ENCODE measurements around the gene KCNQ1.
A peak's percentile ranks its signal among the peaks of the same experiment; 100 is the strongest.

The KCNQ1 gene

DNA sequence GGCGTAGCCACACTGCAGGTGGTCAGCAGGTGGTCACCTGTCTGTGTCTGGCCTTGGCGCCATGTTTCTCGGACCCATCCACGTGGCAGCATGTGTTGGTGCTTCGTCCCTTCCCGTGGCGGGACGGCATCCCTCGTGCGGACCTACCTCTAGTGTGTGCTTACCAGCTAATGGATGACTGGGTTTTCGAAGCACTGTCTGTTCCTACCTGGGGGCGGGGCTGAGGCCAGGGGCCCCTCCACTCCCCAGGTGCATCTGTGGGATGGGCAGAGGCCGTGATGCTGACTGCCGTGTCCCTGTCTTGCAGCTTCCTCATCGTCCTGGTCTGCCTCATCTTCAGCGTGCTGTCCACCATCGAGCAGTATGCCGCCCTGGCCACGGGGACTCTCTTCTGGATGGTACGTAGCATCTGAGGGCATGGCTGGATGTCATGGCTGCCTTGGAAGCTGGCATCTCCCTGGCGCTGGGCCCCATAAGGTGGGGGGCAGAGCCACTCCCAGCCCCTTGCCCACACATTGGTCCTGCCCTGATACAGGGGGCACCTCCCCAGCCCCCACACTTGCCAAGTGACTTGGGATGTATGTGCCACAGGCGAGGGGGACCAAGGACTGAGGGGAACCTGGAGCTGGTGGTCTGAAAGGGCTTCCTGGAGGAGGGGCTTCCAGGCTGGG lies 82.9 kb downstream of the KCNQ1 start:
- DNase-seq = no peak

DNA sequence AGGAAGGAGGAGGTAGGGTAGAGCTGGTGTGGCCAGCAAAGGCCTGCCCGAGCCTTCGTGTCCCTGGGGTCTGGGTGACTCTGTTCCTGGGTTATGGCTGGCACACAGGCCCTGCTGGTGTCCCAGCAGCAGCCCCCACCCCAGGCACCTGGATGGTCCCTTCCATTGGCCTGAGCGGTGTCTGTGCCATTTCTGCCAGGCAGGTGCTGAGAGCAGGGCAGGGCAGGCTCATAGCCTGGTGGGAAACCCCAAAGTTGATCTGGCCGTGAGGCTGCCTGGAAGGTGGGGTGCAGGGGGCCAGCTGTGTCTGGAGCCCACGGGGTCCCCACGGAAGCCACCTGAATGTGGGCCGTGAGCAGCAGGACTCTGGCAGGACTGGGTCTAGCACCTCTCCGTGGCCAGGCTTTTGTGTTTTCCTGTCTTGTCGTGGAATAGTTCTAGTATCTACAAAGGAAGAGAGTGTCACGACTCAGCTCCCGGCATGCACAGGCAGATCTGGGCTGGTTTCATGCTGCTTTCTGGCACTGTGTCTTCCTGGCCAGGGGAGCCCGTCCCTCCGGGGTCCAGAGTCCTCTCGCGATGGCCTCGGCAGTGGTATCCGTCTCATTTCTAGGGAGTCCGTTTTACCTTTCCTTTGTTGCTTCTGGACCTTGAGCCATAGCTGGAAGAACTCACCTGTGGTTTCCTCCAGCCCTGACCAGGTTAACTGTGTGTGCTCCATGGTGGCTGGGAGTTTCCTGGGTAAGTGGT lies 83.7 kb downstream of the KCNQ1 start:
- no peak for DNase-seq

DNA sequence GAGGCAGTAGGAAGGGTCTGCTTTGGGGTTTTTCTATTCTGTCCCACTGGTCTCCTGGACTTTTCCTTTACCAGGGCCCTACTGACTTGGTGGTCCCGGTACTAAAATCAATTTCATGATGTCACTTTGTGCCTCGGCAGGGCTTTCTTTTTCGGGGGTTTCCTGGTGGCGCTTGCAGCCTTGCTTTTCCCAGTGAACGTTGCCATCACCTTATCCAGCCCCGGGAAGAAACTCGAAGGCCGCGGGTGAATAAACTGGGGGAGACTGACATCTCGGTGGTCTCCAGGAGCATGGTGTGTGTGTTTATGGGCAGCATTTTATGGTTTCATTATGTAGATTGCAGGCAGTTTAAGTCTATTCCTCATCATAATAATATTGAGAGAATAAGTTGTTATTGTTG lies 84.4 kb downstream of the KCNQ1 start:
- no peak for DNase-seq

DNA sequence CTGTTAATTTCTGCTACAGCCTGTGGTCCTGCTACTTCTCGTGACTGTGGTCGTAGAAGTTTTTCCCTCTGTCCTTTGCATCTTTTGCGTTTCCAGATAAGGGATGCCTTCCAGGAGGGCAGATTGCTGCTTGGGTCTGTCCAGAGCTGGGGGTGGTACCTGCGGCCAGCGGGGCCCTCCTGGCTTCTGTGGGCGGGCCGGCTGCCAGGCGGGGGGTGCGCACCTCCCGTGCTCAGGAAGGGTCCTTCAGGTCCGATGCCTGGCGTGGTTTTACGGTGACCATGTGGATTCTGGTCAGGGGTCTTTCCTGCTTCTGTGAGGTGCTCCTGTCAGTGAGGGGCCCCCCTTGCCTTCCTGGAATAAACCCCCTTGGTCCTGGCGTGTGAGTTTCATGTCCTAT lies 84.8 kb downstream of the KCNQ1 start:
- DNase-seq = no peak

DNA sequence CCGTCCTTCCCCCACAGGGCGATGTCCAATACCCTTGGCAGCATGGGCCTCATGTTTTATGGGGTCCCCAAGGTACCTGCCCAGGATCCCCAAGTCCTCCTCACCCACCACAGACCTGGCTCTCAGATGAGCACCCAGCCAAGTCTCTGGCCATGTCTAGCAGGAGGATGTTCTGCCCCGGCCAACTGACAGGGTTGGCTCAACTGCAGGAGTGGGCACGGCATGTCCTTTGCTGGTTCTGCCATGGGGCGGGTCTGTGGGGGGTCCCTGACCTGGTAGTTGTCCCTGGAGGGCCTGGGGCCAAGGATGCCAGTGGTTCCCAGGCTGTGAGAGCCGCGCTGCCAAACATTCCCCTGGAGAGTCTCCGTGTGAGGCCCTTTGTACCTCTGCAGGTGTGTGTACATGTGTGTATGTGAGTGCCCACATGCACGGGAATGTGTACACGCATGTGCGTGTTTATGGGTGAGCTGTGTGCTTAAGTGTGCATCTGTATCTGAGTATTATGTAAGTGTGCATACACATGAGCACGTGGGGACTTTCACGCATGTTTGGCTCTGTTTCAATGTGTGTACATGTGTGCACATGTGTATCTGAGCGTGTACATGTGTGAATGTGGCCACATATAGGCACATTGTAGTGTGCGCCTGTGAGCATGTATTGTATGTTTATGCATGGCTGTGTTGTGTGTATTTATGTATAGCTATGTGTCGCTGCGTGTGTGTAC lies 85.5 kb downstream of the KCNQ1 start:
- no peak for DNase-seq

DNA sequence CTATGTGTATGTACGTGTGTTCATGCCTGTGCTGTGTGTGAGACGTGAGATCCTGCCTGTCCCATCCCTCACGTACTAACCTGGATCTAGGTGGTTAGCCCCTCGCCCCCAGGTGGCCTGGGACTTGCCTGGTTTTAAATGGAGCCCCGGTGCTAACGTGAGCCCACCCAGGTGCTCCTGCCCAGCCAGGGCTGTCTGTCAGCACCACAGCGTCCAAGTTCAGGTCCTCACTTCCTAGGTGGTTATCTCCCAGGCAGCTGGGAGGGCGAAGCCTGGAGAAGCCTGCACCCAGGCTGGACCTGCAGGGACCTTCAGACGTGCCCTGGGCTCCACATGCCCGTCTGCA lies 86.0 kb downstream of the KCNQ1 start:
- DNase-seq = no peak

DNA sequence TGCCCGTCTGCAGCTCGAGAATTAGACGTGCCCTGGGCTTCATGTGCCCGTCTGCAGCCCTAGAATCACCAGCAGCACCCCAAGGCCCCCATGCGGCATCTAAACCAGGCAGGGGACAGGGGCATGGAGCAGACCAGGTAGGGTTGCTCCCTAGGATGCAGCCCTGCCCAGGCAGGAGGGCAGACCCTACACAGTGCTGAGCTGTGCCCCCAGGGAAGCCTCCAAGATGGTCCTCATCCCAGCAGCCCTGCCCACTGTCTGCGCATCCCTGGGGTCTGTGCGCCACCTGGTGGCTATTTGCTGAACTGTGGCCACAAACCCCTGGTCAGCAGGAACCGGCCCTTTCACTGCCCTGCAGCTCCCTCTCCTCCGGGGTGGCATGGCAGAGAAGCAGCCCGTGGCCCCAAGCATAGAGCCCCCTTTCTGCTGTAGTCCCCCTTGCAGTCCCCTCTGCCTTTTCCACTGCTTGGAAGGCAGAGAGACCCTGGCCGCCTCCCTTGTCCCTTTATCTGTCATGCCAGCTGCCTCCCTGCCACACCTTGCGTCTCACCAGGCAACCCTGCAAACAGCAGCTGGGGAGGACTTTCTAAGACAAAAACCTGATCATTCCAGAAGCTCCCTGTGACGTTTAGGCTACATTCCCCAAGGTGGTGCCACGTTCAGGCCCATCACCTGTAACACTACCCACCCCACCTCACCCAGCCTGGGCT lies 86.6 kb downstream of the KCNQ1 start:
- peak; percentile 42 for DNase-seq

DNA sequence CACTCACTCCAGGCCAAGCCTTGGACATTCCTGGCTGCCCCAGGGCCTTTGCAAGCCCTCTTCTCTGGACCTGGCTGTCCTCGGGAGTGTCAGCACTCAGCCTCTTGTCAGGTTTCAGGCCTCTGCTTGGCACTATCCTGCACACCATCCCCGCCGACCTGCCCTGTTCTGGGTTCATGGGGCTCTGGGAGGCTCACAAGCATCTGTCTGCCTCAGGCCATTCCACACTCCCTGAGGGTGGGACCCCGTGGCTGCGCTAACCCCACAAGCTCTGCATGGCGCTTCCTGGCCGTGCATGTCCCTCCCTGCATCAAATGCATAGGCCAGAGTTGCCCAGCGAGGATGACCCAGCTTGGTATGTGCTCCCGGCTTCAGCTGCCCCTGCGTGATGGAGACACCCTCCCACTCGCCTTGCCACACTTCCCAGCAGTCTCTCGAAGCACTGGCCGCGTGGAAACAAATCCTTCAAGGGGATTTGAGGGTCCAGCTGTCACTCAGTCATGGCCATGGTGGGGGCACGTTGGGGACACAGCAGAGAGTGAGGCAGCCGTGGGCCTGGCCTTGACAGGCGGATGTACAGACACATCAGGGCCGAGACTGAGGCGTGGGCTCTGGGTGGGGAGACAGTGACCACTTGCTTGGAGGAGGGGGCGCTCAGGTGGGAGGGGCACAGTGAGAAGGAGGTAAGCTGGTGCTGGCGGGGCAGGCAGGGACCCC lies 87.3 kb downstream of the KCNQ1 start:
- no peak for DNase-seq

DNA sequence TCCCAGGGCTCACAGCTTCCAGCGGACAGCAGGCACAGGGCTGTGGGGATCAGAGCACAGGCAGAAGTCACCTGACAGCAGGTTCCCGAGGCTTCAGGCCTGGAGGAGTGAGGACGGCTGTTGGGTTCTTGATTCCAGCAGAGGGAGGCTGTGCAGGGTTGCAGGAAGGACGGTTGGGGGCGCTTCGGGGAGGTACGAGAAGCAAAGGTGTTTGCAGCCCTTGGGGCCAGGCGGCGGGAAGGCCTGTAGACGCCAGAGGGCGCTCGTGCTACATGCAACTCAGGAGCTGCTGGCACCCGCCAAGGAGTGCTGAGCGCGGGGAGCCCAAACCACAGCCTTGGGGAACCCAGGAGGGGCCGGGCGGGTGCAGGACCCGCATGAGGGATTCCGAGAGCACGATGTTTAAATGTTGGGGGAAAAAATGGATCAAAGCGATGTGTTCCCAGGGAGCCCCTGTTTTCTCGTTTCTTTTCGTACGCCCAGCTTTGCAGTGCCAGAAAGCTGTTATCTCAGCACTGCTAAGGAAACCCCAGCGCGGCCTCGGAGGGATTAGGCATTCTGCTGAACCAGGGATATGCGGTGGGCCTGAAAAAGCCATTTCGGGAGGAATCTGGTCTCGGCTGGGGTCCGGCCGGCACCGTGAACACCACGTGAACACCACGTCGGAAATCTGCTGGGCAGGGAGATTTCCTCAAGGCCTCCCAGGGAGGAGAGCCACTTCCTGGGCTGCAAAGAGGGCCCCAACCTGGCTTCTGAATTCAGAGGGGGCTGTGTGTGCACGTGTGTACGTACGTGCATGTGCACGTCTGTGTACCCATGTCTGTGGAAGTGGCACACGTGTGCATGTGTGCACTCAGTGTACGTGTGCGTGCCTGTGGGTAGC lies 88.1 kb downstream of the KCNQ1 start:
- peak; percentile 72 for DNase-seq

DNA sequence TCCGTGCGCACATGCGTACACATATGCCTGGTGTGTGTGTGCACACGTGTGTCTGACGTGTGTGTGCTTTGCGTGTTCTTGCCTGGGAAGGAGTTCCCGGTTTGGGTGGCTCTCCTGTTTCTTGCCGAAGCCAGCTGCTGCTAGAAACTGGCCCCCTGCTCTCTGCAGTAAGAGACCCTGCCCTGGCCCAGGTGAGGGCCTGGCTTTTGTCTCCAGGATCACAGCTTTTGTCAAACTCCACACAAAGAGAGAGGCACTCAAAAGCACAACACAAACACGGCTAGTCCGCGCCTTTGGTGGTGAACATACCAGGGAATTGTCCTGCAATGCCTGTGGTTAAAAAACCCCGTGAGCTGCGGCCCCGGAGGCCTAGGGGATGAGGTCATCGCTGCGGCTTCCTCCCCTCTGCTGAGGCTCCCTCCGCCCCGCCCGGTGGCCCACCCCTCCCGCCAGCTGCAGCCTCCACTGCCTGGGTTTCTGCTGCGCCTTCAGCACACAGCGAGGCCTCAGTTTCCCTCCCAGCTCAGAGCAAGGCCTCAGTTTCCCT lies 88.9 kb downstream of the KCNQ1 start:
- peak; percentile 32 for DNase-seq

DNA sequence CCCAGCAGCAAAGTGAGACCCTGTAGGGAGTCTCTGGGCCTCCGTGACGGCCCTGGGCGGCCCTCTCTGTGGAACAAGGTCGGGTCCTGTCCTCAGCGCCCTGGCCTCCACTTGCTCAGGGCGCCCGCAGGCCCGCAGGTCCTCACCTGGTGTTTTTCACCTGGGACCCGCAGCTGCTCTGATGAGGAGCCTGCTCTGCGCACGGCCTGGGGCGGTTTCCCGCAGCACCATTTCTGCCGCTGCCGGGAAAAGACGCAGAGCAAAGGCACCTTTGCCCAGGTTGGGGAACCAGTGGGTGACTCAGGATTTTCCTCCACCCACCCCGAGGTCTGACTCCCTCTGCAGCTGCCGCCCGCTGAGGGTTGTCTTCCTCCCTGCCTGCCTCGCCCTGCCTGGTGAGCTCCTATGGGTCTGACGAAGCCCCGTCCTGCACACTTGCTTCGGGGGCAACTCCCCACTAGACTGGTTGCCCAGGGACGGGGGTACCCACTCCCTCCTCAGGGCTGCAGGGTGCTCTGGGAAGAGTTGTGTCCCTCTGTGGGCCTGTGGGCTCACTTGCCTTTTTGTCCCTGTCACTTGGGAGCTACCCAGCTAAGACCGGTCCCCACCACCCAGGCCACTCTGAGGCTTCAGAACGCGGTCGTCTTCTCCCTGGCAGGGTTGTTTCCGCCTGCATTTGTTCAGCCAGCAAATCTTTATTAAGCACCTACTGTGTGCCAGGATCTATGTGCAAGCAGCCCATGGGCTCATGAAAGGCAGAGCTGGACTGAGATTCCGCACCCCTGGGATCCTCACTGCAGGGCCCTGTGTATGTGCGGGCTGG lies 89.5 kb downstream of the KCNQ1 start:
- no peak for DNase-seq

DNA sequence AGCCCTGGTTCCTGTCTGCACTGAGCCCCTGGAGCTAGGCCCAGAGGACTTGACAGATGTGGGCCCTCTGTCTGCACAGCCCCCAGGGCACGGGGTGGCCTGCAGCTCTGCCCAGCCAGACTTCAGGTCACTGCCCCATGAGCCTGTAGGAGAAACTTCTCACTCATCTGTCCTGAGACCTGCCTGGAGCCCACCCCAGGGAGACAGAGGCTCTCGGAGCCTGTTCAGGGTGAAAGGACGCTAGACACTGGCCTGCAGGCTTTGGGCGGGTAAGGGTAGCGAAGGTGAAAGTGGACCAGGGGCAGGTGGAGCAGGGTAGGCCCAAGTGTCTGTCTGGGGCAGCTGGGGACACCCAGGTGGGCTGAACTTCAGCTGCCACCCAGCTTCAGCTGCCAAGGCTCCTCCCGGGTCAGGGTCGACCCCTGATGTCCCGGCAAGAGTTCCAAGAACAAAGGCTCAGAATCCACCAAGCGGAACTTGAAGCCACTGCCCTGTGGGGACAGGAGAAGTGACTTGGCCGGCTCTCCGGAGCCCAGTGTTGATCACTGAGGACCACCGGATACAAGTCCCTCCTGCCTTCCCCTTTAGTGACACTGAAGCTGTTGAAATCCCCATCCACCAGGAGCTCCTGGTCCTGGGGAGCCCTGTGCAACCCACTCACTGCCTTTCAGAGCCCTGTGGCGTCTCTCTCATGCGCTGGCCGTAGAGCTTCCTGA lies 90.3 kb downstream of the KCNQ1 start:
- DNase-seq = no peak

DNA sequence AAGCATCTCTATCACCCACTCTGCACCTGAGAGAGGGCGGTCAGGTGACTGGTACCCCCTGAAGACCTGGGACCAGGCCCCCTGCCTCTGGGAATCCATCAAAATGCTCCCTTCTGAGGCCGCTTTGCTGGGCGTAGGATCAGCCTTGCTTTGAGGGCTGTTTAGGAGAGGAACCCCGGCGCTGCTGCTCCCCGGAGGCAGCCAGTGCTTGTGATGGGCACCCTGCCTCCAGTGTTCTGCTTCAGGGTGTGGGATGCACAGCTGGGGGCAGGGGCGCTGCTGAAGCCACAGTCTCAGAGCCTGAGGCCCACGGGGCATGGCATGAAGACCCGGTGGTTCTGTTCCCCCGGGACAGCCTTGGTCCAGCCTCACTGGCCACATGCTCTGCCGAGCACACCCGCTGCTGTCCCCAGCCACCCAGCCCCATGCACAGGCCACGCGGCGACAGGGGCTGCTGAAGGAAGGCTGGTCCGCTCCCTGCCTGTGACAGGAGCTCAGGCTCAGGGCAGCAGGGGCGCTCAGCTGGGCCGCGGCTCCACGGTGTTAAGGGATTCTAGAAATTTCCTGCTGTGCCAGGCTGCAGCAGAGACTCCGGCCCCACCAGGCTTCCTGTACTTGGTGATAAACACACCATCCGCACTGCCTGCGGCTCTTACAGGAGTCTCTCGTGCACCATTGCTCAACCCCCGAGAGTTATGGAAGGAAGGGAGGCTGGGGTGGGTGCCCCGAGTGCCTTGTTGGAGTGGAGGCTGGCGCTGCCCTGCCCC lies 91.0 kb downstream of the KCNQ1 start:
- DNase-seq = no peak

DNA sequence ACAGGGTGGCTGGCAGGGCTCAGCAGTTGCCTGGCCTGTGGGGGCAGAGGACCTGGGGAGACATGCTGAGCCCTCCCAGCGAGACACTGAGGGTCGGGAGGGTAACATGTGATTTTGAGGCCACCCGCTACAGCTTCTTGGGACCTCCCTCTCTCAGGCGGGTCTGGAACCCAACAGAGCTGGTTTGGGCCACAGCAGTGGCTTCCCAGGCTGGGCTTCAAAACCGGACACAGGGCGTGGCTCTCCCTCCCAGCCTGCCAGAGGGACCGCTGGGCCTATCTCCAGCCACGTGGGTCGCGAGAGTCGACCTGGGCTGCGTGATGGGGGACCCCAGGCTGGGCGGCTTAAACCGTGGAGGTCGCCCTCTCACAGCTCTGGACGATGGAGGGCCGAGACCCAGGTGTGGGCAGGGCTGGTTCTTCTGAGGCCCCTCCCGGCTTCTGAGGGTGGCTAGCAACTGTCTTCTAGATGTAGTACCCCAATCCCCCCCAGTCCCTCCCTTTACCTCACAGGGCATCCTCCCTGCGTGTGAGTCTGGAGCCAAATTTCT lies 91.7 kb downstream of the KCNQ1 start:
- DNase-seq = no peak

DNA sequence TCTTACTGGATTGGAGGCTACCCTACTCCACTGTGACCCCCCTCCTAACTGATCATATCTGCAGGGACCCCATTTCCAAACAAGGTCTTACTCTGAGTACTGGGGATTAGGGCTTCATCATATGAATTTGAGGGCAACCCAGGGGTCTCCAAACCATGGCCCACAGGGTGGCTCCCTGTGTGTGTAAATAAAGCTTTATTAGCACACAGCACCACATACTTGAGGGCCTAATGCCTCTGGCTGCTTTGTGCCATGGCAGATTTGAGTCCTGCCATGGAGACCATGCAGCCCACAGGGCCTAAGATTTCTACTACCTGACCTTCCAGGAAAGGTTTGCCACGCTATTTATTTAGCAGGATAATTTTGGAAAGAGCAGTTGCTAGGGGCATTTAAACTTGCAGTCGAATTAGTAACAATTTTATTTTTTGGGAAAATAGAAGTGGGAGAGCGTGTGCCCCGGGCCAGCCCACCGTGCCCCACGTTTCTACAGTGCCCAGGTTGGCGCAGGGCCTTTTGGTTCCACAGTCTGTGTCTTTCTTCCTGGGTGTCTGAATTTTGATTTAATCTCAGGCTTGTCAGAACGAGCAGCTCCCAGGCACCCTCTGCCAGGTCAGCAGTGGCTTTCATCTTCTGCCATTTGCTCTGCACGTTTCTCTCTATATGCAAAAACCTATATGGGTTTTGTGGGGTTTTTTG lies 92.3 kb downstream of the KCNQ1 start:
- DNase-seq = no peak

DNA sequence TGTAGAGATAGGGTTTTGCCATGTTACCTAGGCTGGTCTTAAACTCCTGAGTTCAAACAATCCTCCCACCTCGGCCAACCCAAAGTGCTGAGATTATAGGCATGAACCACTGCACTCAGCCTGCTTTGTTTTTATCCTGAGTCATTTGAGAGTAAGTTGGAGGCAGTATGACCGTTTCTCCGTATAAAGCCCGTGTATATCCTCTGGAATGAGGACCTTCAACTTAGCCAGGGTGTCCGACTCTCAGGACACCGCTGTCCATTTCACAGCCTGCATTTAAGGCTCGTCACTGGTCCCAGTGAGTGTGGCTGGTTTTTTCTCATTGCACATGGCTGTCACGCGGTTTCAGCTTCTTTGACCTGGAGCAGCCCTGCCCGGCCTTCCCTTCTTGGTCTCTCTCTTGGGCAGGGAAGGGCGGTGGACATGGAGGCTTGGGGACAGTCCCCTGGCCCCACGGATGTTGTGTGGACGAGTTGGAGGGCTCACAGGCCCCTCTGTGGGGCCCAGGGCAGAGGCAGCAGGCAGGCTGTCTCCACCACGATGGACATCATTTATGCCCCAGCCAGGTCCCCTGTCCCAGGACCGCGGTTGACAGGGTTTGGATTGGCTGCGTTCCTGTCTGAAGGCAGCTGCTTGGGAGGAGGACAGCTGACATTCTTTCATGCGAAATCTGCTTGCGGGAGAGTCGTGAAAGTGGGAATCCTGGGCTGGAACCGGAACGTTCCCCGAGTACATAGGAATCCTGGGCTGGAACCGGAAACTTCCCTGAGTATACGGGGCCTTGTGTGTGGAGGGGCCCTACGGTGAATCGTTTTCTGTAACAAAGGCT lies 93.3 kb downstream of the KCNQ1 start:
- no peak for DNase-seq

DNA sequence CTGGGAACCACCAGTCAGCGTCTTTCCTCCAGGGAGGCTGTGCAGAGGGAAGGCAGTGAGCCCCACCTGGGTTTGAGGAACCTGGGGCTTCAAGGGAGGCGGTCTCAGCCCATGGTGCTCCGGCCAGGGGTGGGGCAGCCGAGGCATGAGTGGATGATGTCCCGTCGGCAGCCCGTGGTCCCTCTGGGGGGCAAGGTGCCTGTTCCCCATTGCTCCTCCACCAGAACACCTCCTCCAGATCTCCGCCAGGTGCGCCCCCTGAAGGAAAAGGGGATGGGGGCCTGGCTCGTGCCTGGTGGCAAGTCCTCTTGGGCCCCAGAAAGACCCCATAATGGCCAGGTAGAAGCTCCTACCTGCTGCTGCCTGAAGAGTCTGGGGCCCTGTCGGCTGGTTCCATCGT lies 94.1 kb downstream of the KCNQ1 start:
- no peak for DNase-seq
